ENCODE data around the gene BCS1L.

DNA sequence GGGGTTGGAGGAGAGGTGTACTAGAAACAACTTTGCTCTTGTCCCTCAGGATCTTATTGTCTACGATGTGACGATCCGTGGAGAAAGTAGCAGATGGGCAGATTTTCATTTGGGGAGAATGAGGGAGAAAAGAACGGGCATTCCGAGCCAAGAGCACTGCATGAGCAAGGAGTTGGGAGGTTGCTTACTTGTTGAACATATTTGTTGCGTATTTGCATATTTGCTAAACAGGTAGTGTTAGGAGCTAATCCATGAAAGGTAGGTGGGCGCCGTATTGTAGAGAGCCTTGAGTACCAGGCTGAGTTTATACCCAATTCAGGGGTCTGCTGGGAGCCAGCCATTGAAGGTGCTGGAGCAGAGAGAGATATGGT lies 490 bp downstream of the BCS1L start:
- TF ChIP-seq, protein P1, sequence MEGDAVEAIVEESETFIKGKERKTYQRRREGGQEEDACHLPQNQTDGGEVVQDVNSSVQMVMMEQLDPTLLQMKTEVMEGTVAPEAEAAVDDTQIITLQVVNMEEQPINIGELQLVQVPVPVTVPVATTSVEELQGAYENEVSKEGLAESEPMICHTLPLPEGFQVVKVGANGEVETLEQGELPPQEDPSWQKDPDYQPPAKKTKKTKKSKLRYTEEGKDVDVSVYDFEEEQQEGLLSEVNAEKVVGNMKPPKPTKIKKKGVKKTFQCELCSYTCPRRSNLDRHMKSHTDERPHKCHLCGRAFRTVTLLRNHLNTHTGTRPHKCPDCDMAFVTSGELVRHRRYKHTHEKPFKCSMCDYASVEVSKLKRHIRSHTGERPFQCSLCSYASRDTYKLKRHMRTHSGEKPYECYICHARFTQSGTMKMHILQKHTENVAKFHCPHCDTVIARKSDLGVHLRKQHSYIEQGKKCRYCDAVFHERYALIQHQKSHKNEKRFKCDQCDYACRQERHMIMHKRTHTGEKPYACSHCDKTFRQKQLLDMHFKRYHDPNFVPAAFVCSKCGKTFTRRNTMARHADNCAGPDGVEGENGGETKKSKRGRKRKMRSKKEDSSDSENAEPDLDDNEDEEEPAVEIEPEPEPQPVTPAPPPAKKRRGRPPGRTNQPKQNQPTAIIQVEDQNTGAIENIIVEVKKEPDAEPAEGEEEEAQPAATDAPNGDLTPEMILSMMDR (IDR thresholded peaks at IDR 0.05) = no peak
- TF ChIP-seq POLR2A (IDR thresholded peaks at IDR 0.05) (no peak), POLR2AphosphoS5 (IDR thresholded peaks at IDR 0.05) (no peak)
